ENCODE measurements around the gene THSD4.

DNA sequence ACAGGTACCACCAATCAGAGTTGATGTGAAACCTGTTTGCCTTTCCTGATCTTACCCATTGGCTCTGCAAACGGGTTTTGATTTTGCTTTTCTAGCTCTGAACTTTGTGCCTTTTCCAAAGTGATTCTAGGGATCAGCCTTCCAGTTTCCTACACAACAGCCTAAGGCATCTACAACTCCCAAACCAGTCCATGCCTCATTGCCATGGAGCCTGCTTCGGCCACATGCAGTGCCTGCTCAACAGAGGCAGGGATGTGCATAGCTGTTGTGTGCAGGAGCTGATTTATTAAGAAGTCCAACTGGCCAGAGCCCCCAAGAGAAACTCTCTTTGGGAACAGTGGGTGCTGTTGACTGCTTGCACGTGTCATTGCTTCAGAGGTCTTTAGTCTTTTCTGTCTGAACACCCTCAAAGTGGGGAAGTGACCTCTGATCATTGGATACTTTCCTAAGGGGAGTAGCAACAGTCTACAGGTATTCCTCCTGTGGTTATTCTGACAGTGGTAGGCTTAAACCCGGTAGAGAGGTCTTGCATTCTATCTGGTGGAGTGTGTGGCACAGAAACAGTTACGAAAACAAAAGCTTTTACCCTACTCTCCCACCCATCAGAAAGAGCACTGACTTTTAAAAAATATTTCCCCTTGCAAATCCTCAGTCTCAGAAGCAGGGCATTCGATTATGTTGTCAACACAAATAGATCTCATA, 36.6 kb upstream of the THSD4 start:
- TF ChIP-seq, protein P1, sequence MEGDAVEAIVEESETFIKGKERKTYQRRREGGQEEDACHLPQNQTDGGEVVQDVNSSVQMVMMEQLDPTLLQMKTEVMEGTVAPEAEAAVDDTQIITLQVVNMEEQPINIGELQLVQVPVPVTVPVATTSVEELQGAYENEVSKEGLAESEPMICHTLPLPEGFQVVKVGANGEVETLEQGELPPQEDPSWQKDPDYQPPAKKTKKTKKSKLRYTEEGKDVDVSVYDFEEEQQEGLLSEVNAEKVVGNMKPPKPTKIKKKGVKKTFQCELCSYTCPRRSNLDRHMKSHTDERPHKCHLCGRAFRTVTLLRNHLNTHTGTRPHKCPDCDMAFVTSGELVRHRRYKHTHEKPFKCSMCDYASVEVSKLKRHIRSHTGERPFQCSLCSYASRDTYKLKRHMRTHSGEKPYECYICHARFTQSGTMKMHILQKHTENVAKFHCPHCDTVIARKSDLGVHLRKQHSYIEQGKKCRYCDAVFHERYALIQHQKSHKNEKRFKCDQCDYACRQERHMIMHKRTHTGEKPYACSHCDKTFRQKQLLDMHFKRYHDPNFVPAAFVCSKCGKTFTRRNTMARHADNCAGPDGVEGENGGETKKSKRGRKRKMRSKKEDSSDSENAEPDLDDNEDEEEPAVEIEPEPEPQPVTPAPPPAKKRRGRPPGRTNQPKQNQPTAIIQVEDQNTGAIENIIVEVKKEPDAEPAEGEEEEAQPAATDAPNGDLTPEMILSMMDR (conservative IDR thresholded peaks at IDR 0.05 in 1 of 2, IDR thresholded peaks at IDR 0.05 in 1 of 2; ENCODE audit: extremely low read depth in 1 of 2, insufficient read depth in 1 of 2, low read depth in 1 of 2, low read length in 2 of 2) = no peak
- TF ChIP-seq EZH2 (IDR thresholded peaks at IDR 0.05; ENCODE audit: borderline replicate concordance, low read length) = no peak
